Activated CD8-positive, alpha-beta memory T cell treated with anti-CD3 and anti-CD28 coated beads for 24 hours (primary cell): Measurements from ENCODE around the gene ETV2.
"Not testable (repeated sequence)": the region's sequence is repeated elsewhere in the genome, so short reads cannot be mapped to it uniquely, and the experiment has no call there.

Experiments used
- DNase-seq: peaks from one replicate; pipeline ENCODE4 v3.0.0-alpha.2; 2020

The ETV2 gene

DNA sequence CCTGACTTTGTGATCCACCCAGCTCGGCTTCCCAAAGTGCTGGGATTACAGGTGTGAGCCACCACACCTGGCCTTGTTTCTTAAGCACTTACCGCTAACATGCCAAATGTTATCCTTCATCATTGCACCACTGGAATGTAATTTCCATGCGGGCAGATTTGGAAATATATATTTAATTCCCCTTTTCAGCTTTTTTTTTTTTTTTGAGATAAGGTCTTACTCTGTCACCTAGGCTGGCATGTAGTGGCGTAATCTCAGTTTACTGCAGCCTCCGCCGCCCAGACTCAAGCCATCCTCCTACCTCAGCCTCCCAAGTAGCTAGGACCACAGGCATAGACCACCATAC, 20.4 kb downstream of the ETV2 start:
- DNase-seq: no peak

DNA sequence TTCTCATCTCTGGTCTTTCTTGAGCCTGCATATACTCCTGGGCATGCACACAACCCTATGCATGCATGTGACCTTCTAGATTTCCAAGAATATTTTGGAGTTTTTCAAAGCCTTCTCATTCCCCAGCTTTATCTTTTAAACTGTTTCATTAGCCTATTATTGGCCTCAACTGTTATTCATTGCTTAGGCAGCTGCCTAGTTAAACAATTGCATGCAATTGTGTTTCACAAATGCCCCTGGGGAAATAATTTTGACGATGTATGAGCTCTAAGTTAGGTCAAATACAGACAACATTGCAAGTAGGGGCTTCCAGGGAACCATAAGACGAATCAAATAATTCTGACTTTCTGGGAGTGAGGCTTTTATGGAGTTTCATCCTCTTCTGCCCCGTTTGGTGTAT, 22.4 kb downstream of the ETV2 start:
- DNase-seq: no peak

DNA sequence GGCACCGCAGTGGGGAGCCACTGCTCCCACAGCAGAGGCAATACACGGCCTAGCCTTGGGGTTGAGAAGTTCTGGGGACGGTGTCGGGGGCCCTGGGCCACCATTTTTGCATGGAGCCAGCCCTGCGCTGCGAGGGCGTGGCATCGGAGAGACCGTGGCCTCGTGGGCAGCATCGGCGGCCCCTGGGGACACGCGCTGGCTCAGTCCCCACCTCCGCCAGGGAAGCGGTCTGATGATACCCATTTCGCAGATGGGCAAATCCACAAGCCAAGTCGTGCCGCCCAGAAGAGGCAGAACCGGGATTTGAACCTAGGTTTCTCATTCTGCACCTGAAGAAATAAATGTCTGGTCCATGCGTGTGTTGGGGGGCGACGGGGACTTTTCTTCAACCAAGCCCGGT, 23.6 kb downstream of the ETV2 start:
- DNase-seq: no peak

DNA sequence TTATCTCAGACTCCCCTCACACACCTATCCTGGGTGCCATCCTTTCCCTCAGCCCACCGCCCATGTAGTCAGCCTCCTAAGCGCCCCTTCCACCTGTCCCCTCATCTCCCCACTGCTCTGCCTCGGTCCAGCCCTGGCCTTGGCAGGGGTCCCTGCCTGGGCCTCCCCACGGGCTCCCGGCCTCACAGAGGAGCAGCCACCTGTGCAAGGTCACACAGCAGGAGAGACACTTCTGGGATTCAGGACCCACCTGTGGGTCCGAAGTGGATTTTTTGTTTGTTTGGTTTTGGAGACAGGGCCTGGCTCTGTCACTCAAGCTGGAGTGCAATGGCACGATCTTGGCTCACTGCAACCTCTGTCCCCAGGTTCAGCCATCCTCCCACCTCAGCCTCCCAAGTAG, 24.1 kb downstream of the ETV2 start:
- DNase-seq: no peak

DNA sequence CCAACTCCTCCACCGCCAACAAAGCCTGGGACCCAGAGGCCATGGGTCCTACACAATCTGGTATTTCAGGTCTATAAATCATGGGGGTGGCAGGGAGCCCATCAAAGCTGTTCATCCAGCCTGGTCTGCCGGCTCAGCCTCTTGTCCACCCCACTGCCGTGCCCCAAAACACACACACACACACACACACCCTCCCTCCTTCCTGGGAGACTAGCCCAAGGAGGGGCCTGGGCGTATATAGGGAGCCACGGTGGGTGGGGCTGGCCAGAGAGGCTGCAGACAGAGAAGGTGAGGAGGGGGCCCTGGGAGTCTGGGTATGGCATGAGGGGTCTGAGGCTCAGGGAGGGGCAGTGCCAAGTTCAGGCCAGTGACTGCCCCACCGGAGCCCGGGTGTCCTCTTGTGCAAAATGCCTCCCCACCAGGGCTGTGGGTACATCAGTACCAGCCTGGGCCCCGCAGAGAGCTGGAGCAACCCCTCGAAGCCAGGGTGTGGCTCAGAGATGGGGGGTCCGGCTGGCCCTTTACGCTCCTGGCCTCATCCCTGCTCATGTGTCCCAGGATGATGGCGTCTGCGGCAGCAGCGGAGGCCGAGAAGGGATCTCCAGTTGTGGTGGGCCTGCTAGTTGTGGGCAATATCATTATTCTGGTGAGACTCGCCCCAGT, 24.8 kb downstream of the ETV2 start, which contains the start of gene UPK1A:
TSS of gene UPK1A (plus strand) at position 267 of the 663 bp plus-strand sequence. CDS start at position 563, 296 bp downstream.
- no peak for DNase-seq

DNA sequence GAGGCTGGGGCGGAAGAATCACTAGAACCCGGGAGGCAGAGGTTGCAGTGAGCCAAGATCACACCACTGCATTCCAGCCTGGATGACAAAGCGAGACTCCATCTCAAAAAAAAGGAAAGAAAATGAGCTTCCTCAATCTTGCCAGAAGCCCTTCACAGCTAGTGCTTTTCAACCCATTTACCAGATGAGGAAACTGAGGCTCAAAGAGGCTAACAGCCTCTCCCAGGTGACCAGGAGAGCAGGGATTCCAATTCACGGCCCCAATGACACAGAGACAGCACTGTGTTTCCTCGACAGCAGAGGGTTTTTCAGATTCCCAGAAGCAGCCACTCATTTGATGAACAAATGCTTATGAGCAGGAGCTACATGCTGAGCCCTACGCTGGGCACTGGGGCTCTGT, 28.0 kb downstream of the ETV2 start:
- no peak for DNase-seq

DNA sequence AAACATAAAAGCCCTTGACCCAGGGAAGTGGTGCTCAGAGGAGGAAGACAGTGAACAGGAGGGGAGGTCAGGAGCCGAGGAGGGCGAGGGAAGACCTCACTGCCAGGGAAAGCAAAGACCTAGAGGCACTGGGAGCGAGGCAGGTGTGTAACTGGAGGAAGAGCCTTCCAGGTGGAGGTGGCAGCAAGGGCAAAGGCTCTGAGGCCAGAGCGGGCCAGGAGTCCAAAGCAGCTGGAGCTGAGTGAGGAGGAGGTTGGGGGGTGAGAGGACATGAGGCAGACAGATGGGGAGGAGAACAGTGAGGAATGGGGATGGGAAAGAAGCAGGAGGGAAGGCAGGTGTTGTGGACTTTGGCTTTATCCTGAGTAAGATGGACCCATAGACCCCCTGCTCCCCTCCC, 28.4 kb downstream of the ETV2 start:
- DNase-seq: no peak

DNA sequence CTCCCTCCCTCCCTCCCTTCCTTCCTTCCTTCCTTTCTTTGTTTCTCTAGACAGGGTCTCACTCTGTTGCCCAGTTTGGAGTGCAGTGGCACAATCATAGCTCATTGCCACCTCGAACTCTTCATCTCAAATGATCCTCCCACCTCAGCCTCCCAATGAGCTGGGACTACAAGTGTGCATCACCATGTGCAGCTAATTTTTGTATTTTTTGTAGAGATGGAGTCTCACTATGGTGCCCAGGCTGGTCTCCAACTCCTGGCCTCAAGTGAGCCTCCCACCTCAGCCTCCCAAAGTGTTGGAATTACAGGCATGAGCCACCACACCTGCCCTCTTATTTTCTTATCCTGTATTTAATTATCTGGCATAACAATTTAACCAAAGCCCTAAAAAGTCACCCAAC, 29.1 kb downstream of the ETV2 start:
- DNase-seq: no peak

DNA sequence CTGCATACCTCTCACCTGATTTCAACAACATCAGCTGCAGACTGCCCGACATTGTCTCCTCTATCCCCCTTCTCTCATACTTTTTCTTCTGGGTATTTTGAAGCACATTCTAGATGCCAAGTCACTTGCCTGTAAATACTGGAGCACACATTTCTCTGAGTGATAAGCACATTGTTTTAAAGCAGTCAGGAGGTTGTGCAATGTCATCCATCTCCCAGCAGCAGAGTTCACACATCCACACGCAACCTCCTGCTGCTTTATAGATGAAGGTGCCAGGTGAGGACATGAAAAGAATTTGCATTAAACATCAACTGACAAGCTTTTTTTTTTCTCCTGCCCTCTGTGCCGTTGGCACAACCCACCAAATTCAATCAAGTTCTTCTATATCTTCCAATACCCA, 30.3 kb downstream of the ETV2 start:
- no peak for DNase-seq

DNA sequence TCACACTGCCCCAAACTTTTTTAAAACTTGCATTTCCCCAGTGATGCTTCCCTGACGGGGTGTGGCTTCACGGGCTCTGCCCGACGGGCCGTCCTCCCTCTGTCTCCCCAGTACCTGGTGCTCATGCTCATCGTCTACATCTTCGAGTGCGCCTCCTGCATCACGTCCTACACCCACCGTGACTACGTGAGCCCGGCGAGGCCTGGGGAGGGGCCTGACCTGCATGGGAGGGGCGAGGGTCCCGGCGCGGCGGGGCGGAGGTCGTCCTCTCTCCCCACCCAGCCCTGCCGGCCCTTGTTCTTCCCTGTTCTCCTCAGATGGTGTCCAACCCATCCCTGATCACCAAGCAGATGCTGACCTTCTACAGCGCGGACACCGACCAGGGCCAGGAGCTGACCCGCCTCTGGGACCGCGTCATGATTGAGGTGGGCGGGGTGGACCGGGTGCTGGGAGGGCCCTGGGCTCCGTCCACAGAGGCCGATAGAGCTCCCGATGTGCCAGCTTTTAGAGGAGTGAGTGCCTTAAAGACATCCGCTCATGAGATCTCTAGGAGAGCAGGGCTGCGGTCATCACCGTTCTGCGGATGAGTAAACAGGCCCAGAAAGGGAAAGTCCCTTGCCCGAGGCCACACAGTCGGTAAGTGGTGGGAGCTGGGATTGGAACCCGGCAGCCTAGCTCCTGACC, 31.7 kb downstream of the ETV2 start:
- peak; percentile 70 for DNase-seq

DNA sequence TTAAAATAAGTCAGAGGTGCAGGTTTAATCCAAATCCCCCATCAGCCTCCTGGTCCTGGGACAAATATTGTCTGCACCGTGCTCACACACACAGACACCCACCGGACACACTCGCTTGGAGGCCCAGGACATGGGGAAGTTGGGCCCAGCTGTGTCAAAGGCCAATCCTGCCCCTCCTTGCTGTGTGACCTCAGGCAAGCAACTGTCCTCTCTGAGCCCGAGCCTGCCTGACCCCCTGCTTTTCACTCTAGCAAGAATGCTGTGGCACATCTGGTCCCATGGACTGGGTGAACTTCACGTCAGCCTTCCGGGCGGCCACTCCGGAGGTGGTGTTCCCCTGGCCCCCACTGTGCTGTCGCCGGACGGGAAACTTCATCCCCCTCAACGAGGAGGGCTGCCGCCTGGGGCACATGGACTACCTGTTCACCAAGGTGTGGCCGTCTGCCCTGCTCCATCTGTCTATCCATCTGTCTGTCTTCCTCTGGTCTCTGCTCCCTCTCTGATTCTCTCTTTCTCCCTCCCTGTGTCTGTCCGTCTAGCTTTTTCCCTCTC, 34.1 kb downstream of the ETV2 start:
- DNase-seq: no peak

DNA sequence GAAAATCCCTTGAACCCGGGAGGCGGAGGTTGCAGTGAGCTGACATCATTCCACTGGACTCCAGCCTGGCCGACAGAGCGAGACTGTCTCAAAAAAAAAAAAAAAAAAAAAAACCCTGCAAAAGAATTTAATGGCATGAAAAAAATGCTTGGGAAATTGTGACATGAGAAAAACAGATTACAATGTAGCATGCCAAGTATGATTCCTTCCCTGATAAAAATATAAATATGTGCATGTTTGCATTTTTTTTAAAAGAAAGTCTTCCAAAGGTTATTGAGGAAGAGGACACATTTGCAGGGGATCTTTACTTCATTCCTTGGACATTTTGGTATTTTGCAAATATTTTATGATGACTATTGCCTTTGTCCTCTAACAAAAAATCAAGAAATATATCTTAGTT, 48.3 kb downstream of the ETV2 start:
- no peak for DNase-seq

DNA sequence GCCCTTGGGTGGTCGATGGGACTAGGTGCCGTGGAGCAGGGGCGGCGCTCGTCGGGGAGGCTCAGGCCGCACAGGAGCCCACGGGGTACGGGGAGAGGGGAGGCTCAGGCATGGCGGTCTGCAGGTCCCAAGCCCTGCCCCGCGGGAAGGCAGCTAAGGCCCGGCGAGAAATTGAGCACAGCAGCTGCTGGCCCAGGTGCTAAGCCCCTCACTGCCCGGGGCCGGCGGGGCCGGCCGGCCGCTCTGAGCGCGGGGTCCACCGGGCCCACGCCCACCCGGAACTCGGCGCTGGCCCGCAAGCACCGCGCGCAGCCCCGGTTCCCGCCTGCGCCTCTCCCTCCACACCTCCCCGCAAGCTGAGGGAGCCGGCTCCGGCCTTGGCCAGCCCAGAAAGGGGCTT, 49.6 kb downstream of the ETV2 start:
- DNase-seq: not testable (repeated sequence)

DNA sequence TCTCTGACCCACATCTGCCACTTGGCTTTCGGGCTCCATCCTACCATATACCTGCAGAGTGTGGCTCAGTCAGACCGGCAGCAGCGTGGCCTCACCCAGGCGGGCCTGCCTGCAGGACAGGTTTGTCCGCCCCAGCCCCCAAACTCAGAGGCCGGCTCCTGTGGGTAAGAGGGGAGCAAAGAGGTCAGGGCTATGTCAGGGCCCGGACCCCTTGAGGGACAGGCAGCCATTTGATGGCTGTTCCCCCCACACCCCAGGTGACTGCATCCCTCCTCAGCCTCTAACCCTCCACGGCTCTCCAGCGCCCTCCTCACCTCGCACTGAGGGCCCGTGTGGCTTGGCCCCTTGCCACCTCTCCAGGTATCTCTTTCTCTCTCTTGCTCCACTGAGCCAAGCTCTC, 50.5 kb downstream of the ETV2 start:
- no peak for DNase-seq

DNA sequence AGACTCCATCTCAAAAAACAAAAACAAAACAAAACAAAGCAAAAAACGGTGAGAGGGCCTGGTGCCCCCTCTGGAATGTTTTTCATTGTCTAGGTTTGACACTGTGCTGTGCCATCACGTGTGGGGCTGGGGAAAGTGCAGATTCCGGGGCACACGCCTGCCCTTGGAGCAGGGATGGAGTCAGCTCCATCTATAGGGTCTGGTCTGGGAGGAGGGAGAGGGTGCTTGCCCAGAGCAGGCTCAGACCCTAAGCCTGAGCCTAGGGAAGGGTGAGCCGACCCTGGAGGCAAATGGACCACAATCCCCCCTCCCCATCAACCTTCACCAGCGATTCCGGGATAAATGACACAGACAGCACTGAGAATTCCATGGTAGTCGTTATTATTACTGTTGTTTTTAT, 51.9 kb downstream of the ETV2 start:
- DNase-seq: no peak

DNA sequence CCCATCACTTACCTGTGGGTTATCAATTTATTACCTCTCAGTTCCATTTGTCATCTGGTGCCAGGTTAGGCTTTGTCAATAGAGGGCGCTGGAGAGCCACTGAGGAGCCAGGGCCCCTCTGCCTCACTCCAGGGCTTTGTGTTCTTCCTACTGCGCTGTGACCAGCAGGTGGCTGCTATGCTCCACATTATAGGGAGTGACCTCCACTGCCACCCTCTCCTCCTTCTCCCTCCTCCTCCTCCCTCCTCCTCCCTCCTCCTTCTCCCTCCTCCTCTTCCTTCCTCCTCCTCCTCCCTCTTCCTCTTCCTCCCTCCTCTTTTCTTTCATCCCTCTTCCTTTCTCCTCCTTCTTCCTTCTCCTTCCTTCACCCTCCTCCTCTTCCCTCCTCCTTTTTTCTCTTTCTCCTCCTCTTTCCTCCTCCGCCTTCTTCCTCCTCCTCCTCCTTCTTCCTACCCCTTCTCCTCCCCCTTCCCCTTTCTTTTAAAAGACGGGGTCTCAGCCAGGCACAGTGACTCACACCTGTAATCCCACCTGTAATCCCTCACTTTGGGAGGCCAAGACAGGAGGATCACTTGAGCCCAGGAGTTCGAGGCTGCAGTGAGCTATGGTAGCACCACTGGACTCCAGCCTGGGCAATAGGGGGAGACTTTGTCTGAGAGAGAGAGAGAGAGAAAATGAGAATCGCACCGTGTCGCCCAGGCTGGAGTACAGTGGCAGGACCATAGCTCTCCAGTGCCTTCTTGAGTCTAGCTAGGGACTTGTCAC, 52.5 kb downstream of the ETV2 start:
- peak; percentile 94 for DNase-seq
